ENCODE results near the gene DUSP22.
"Not testable (repeated sequence)": the region's sequence is repeated elsewhere in the genome, so short reads cannot be mapped to it uniquely, and the experiment has no call there.

DUSP22 gene

DNA sequence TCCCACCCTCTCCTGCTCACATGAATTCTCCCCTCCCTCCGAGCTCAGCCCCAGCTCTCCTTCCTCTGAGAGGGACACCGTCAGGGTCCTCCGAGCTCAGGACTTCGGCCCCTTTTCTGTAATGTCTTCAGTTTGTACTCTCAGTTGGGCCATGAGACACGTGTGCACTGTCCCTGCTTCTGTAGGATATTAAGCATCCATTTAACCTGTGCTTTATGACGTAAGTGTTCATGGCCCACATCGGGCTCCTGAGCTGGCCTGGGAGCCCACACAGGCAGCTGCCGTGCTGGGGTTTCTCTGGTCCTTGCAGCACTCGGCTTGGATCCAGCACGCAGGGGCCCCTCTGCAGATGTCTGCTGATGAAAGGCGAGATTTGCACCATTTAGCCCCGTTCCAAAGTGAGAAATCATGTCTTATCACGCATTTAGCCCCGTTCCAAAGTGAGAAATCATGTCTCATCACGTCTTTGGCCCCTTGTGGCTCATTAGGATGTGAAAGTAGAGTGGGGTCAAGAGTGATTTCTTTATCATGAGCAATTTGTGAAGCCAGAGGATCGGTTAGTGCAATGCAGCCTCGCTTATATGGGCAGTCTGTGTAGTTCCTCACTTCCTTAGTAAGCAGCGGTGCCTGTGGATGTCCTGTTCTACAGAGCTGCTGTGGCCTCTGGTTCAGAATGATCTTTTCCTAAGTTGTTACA, 25.3 kb downstream of the DUSP22 start:
- Mint-ChIP-seq H3K27ac (no peak overlapping the region), H3K36me3 (ENCODE audit: low read depth) (peaks cover 6% of the 10 kb centered on the region), H3K4me1 (peaks cover 27% of the 10 kb centered on the region), H3K4me3 (no peak overlapping the region), H3K9me3 (no peaks in the 10 kb centered on the region), H3K27me3 (no peaks in the 10 kb centered on the region)
- ATAC-seq (no peak), DNase-seq (no peak)

- Mint-ChIP-seq H3K36me3 (ENCODE audit: low read depth) (peaks cover 6% of the 10 kb centered on the region), H3K27ac (no peak overlapping the region), H3K9me3 (no peaks in the 10 kb centered on the region), H3K4me3 (no peak overlapping the region), H3K4me1 (peaks cover 19% of the 10 kb centered on the region), H3K27me3 (no peaks in the 10 kb centered on the region)
- DNase-seq (no peak), ATAC-seq (no peak)
These were observed 26.1 kb downstream of the DUSP22 start for GRCh38 chr6:318243-318890.

DNA sequence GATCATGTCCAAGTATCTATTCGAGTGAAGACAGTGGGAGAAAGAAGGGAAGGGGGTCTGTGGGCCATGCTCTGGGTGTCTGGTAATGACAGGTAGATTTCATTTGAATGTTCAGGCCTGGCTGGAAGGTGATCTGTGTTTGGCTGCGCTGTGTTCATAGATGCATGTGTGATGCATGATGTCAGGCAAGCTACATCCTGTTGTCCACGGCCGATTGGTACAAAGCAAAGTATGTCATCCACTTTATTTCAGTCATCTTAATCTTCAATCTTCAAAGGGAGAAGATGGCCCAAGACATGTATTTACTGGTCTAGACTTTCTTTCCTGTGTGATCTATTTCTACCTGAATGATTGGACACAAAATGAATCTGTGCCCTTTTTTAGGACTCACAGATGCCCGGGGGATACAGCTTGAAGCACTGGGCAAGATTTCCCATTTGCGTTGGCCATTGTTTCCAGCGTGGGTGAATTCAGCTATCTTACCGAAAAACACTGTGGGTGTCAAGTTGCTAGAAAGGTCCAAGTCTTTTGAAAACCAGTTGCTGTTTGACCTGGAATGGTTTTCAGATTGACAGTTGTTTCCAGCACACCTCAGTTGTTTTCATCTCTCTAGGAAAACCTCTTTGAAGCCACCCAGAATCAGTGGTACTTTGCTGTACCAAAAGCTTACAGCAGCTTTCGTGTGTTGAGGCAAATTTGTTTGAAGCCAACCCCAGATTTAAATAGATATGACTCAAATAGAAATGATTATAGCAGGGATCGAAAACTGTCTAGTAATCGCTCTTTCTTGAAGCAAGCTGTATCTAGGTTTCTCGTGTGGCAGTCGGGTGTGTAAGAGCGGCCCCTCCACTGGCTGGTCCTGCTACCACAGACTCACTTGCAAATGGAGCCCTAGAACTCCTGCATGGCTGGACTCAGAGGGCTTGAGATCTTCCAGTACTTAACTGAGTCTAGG, 27.2 kb downstream of the DUSP22 start:
- Mint-ChIP-seq H3K27ac (no peak overlapping the region), H3K4me3 (no peak overlapping the region), H3K9me3 (no peaks in the 10 kb centered on the region), H3K27me3 (no peaks in the 10 kb centered on the region), H3K4me1 (peaks cover 19% of the 10 kb centered on the region), H3K36me3 (ENCODE audit: low read depth) (peaks cover 6% of the 10 kb centered on the region)
- DNase-seq (no peak), ATAC-seq (no peak)

DNA sequence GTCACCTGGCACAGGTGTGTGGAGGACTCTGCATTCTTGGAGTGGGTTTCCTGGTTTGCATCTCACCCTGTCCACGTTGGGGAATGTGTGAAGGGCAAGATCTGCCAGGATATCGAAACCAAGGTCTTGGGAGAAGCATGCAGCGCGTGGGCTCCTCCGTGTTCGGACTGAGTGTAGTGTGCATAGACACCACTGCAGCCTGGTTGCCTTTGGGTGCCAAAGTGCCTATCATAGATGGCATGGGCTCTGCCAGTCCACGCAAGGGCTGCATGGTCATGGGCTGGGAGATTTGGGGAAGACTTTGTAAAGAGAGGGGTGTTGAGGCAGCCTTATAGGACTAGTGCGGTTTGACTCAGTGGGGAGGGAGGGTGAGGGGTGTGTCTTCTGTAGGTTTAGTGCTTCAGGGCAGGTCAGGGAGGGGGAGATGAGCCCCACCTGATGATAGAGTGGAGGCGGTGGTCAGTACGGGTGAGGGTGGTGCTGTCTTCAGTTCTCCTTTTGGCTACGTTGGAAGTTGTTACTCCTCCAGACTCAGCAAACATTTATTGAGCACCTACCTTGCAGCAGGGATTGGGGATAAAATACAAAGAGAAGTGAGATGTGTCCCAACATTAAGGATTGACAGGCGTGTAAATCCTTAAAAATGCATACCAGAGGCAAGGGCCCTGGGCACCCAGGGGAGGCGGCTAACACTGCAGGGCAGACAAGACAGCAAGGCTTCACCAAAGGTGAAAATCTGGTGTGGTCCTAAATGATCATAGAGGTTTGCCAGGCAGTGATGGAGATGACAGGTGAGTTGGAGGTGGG, 28.3 kb downstream of the DUSP22 start:
- Mint-ChIP-seq H3K4me1 (peaks cover 18% of the 10 kb centered on the region), H3K27ac (no peak overlapping the region), H3K27me3 (no peaks in the 10 kb centered on the region), H3K9me3 (no peaks in the 10 kb centered on the region), H3K36me3 (ENCODE audit: low read depth) (peaks cover 3% of the 10 kb centered on the region), H3K4me3 (no peak overlapping the region)
- no peak for ATAC-seq
- DNase-seq, result no peak

DNA sequence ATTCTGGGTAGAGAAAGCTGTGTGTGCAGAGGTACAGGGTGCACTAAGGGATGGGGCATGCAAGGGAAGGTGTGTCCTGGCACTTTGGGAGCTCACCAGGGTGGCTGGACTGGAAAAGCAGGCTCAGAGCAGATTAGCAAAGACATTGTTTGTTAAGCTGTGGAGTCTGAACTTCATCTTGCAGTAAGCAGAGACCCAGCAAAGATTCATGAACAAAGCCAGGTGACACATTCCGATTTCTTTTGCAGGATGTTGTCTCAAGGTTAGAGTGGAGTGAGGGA, 28.8 kb downstream of the DUSP22 start:
- Mint-ChIP-seq H3K36me3 (ENCODE audit: low read depth) (peaks cover 2% of the 10 kb centered on the region), H3K4me3 (no peak overlapping the region), H3K27me3 (no peaks in the 10 kb centered on the region), H3K27ac (no peak overlapping the region), H3K9me3 (no peaks in the 10 kb centered on the region), H3K4me1 (peaks cover 16% of the 10 kb centered on the region)
- ATAC-seq (no peak), DNase-seq (no peak)

DNA sequence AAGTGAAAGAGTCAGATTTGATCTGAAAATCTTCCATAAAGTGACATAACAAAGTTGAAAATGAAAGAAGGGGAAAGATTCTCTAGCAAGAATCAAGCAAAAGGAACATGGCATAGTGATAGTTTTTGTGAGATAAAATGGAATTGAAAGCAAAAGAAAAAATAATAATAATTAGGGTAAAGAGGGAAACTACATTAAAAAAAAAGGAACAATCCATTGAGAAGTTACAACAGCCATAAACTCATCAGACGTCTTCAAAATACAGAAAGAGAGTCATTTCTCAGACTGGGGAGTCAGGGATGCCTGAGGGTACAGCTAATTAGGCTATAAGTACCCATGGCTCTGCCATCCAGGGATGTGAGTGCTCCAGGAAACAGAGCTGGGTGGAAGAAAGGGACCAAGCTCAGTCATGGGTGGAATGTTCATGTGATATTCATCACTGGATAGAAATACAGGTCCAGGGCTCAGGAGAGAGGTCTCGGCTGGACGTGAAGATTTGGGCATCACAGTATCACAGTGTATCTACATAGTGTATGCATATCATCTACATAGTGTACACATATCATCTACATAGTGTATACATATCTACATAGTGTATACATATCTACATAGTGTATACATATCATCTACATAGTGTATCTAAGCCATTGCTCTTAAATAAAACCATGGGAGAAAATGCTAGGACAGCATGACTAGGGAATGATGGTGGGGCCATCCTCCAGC, 29.4 kb downstream of the DUSP22 start:
- DNase-seq, result no peak
- Mint-ChIP-seq H3K4me3 (no peak overlapping the region), H3K4me1 (peaks cover 16% of the 10 kb centered on the region), H3K27me3 (no peaks in the 10 kb centered on the region), H3K9me3 (no peaks in the 10 kb centered on the region), H3K36me3 (ENCODE audit: low read depth) (peaks cover 2% of the 10 kb centered on the region), H3K27ac (no peak overlapping the region)
- no peak for ATAC-seq

GRCh38 chr6:322259-322930, 30.1 kb downstream of the DUSP22 start:
- no peak for ATAC-seq
- Mint-ChIP-seq H3K9me3 (no peaks in the 10 kb centered on the region), H3K4me1 (peaks cover 10% of the 10 kb centered on the region), H3K36me3 (ENCODE audit: low read depth) (peaks cover 2% of the 10 kb centered on the region), H3K4me3 (no peak overlapping the region), H3K27ac (no peak overlapping the region), H3K27me3 (no peaks in the 10 kb centered on the region)
- DNase-seq, result no peak

DNA sequence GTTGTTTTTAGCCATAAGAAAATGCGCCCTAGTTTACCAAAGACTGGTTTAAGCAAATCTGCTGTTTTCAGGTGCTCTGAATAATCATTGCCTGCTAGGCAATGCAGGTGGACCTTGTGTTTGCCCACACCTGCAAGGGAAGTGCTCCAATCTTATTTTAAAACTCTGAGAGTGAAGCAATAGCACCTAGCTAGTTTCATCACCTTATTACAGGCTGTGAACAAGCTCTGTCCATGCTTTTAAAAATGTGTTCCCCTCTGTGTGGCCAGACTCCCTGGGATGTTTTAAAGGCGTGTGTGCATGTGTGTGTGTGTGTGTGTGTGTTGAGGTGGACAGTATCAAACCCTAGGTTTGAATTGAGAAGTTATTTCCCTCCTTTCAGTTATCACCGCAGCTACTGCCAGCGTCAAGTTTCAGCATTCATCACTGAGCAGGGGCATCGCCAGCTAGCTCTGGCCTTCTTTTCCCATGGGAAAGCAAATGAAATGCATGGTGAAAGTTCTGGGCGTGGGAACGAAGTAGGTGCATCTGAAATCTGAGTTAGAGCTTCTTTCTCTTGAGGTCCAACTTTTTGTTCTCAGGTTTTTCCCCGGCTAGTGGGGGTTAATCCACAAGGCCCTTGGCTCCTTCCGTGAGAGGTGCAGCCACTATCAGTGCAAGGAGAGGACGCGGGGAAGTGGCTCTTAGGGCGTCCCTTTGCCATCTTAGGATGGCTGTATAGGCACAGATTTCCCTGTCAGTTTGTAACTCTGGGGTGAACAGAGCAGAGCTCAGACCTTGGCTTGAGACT, 30.8 kb downstream of the DUSP22 start:
- ATAC-seq (no peak), DNase-seq (no peak)
- H3K36me3 Mint-ChIP-seq (ENCODE audit: low read depth), result peaks cover 2% of the 10 kb centered on the region
- no peak overlapping the region for H3K4me3 Mint-ChIP-seq
- H3K27me3 Mint-ChIP-seq, result no peaks in the 10 kb centered on the region
- H3K4me1 Mint-ChIP-seq, result peaks cover 3% of the 10 kb centered on the region
- no peaks in the 10 kb centered on the region for H3K9me3 Mint-ChIP-seq
- no peak overlapping the region for H3K27ac Mint-ChIP-seq

DNA sequence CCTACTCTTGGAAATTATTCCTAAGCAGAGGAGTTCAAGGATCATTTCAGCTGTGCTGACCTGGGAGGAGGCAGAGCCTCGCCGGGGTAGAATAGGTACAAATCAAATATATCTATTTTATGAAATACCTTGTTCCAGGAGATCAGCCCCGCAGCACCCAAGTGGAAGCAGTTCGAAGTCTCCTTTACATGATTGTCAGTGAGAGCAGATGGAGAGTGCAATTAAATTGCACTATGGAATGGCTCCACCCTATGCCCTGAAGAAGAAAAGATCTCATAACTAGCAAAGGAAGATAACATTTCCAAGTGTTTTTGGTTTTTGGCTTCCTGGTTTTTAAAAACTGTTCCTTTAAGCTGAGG, 31.4 kb downstream of the DUSP22 start:
- no peak overlapping the region for H3K4me3 Mint-ChIP-seq
- peaks cover under 1% of the 10 kb centered on the region for H3K4me1 Mint-ChIP-seq

DNA sequence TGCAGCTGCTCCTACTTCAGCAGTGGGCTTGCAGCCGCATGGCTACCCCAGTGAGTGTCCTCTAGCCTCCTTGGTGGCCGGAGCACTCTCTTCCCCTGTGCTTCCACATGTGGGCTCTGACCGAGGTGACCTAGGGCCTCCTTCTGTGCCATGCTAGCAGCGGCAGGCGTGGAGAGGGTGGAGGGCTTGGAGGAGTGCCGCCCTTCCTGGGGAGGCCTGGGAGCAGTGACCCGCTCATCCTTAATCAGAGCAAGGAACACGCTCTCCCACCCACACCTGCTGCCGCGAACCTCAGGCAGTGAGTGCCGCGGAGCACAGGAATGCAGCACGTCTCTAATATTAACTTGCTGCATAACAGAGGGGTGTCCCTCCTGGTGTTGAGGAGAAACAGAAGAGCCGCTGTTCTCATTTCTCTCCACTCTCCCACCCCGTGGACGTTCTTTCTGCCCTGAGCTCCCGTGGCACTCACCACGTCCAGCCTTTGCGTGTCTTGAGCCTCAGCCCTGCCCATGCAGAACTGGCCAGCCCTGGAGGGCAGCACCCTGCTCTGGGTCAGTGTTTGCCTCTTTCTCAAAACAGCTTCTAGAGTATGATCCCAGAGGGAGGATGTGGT, 31.9 kb downstream of the DUSP22 start:
- Mint-ChIP-seq H3K9me3 (no peaks in the 10 kb centered on the region), H3K4me1 (no peaks in the 10 kb centered on the region), H3K27me3 (no peaks in the 10 kb centered on the region), H3K27ac (no peak overlapping the region), H3K36me3 (ENCODE audit: low read depth) (peaks cover 2% of the 10 kb centered on the region), H3K4me3 (no peak overlapping the region)
- ATAC-seq (no peak), DNase-seq (no peak)

More for the DNA sequence above, 31.4 kb downstream of the DUSP22 start:
- DNase-seq (no peak), ATAC-seq (no peak)
- Mint-ChIP-seq H3K27ac (no peak overlapping the region), H3K27me3 (no peaks in the 10 kb centered on the region), H3K36me3 (ENCODE audit: low read depth) (peaks cover 2% of the 10 kb centered on the region), H3K9me3 (no peaks in the 10 kb centered on the region)

DNA sequence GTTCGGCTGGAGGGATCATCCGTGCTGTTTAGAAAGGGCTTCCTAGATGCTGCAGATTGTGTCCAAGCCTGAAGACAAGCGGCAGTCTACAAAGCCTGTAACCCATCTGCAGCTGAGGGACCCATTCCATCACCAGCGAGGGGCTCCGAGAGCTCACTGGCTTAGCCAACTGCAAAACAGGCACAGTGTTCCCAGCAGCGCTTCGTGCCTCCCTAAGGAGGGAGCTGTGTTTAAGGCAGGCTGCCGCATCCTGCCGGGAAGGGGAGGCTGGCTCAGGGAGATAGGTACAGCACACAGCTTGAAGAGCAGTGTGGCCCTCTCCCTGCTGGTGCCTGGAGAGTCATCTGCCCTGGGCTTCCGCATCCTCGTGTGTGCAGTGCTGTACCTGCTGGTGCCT, 32.4 kb downstream of the DUSP22 start:
- H3K4me3 Mint-ChIP-seq, result no peak overlapping the region
- no peak overlapping the region for H3K27ac Mint-ChIP-seq
- H3K27me3 Mint-ChIP-seq, result no peaks in the 10 kb centered on the region
- DNase-seq, result no peak
- peaks cover 2% of the 10 kb centered on the region for H3K36me3 Mint-ChIP-seq (ENCODE audit: low read depth)
- ATAC-seq, result no peak
- H3K4me1 Mint-ChIP-seq, result no peaks in the 10 kb centered on the region
- no peaks in the 10 kb centered on the region for H3K9me3 Mint-ChIP-seq

DNA sequence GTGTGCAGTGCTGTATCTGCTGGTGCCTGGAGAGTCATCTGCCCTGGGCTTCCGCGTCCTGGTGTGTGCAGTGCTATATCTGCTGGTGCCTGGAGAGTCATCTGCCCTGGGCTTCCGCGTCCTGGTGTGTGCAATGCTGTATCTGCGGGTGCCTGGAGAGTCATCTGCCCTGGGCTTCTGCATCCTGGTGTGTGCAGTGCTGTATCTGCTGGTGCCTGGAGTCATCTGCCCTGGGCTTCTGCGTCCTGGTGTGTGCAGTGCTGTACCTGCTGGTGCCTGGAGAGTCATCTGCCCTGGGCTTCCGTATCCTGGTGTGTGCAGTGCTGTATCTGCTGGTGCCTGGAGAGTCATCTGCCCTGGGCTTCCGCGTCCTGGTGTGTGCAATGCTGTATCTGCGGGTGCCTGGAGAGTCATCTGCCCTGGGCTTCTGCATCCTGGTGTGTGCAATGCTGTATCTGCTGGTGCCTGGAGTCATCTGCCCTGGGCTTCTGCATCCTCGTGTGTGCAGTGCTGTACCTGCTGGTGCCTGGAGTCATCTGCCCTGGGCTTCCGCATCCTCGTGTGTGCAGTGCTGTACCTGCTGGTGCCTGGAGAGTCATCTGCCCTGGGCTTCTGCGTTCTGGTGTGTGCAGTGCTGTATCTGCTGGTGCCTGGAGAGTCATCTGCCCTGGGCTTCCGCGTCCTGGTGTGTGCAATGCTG, 33.0 kb downstream of the DUSP22 start:
- not testable (repeated sequence) for H3K36me3 Mint-ChIP-seq (ENCODE audit: low read depth); DNase-seq; ATAC-seq; H3K9me3 Mint-ChIP-seq; H3K4me3 Mint-ChIP-seq; H3K4me1 Mint-ChIP-seq; H3K27ac Mint-ChIP-seq; H3K27me3 Mint-ChIP-seq
